Measurements from ENCODE around the gene SMPD1. TPM values are rescaled to one million over a fixed set of nuclear protein-coding genes. Genes with fewer than 3 reads are reported as not detected.
"Not testable (repeated sequence)": the region's sequence is repeated elsewhere in the genome, so short reads cannot be mapped to it uniquely, and the experiment has no call there.

Gene SMPD1
- total and polyA plus RNA-seq, 2 donors (not counting 1 experiment from before 2014, with no cell fraction given): 18.3 to 30.7 TPM

- ATAC-seq (ENCODE audit: low read depth) (no peak), DNase-seq (no peak)
- Mint-ChIP-seq H3K4me3 (peak overlapping the region; percentile 97), H3K27ac (peak overlapping the region; percentile 85), H3K27me3 (no peaks in the 10 kb centered on the region), H3K4me1 (peaks cover 32% of the 10 kb centered on the region), H3K9me3 (ENCODE audit: insufficient read depth) (no peaks in the 10 kb centered on the region)
- H3K27ac ChIP-seq (ENCODE audit: low read length in 2 of 2): peak overlapping the region in 1 of 2 donors; percentile 36
- intact Hi-C loops (cut with micrococcal nuclease): no loop called here
- H3K27me3 ChIP-seq (replicated peaks in 1 of 4; ENCODE audit: control extremely low read depth in 1 of 4, control insufficient read depth in 3 of 4, insufficient read depth in 4 of 4, low read length in 3 of 4): no peaks in the 10 kb centered on the region
- H3K4me3 ChIP-seq (ENCODE audit: control extremely low read depth in 1 of 5, extremely low read depth in 1 of 5, insufficient read depth in 1 of 5, low read depth in 2 of 5, low read length in 4 of 5): peak overlapping the region in 1 of 5 experiments; percentile 87
- peaks cover 18 to 32% of the 10 kb centered on the region in 2 donors for H3K4me1 ChIP-seq (ENCODE audit: control insufficient read depth in 2 of 2, insufficient read depth in 2 of 2, low read length in 2 of 2)
- WGBS (ENCODE audit: insufficient coverage): 98% methylated on average over 14 of the region's 18 CpGs
- POLR2A ChIA-PET: interaction anchor here (1.9 to 2.1 kb wide), 2 partner anchors 11 to 27 kb away, joined by 7 to 23 read pairs; partner anchors contain the start of gene APBB1
- peak overlapping the region; percentile 86 for H3K4me2 ChIP-seq (replicated peaks; ENCODE audit: low read depth, low read length, poor library complexity, severe bottlenecking)
- TF ChIP-seq EZH2 (IDR thresholded peaks at IDR 0.05; ENCODE audit: borderline replicate concordance, insufficient read depth, low read depth, low read length, poor library complexity, severe bottlenecking): no peak
- TF ChIP-seq CTCF (IDR thresholded peaks at IDR 0.05): no peak
- peaks cover 0 to 13% of the 10 kb centered on the region in 2 experiments for H3K36me3 ChIP-seq (replicated peaks in 1 of 2; ENCODE audit: control extremely low read depth in 1 of 2, control insufficient read depth in 1 of 2, extremely low read depth in 1 of 2, insufficient read depth in 2 of 2, low read length in 1 of 2)
- no peak overlapping the region for H3K9ac ChIP-seq (ENCODE audit: low read length)
- no peaks in the 10 kb centered on the region for H3K9me3 ChIP-seq (ENCODE audit: control extremely low read depth in 1 of 3, control insufficient read depth in 2 of 3, insufficient read depth in 1 of 3, low read length in 2 of 3)
- H4K20me1 ChIP-seq (ENCODE audit: control insufficient read depth, insufficient read depth, low read length, poor library complexity, severe bottlenecking): no peaks in the 10 kb centered on the region
- H2AFZ ChIP-seq (ENCODE audit: insufficient read depth, low read depth, low read length, poor library complexity, severe bottlenecking): no peak overlapping the region
- peaks cover 34% of the 10 kb centered on the region for H3K79me2 ChIP-seq (ENCODE audit: control insufficient read depth, insufficient read depth, low read length)
- CTCF ChIA-PET: interaction anchor here (1.0 to 5.6 kb wide), 3 partner anchors 13 to 46 kb away, joined by 3 to 65 read pairs (median 3); no protein-coding TSS in a partner anchor
Measured at GRCh38 chr11:6391537-6392134, 1.4 kb downstream of the SMPD1 start.

GRCh38 chr11:6392251-6392650, 2.0 kb downstream of the SMPD1 start:
- H3K27me3 Mint-ChIP-seq; H4K20me1 ChIP-seq (ENCODE audit: control insufficient read depth, insufficient read depth, low read length, poor library complexity, severe bottlenecking); H3K9ac ChIP-seq (ENCODE audit: low read length); H3K27me3 ChIP-seq (replicated peaks in 1 of 4; ENCODE audit: control extremely low read depth in 1 of 4, control insufficient read depth in 3 of 4, insufficient read depth in 4 of 4, low read length in 3 of 4); intact Hi-C loops (cut with micrococcal nuclease); H3K27ac ChIP-seq (ENCODE audit: low read length in 2 of 2); H3K27ac Mint-ChIP-seq; DNase-seq; POLR2A ChIA-PET; H3K9me3 Mint-ChIP-seq (ENCODE audit: insufficient read depth); H2AFZ ChIP-seq (ENCODE audit: insufficient read depth, low read depth, low read length, poor library complexity, severe bottlenecking); H3K4me2 ChIP-seq (replicated peaks; ENCODE audit: low read depth, low read length, poor library complexity, severe bottlenecking); H3K9me3 ChIP-seq (ENCODE audit: control extremely low read depth in 1 of 3, control insufficient read depth in 2 of 3, insufficient read depth in 1 of 3, low read length in 2 of 3); H3K4me3 ChIP-seq (ENCODE audit: control extremely low read depth in 1 of 5, extremely low read depth in 1 of 5, insufficient read depth in 1 of 5, low read depth in 2 of 5, low read length in 4 of 5); ATAC-seq (ENCODE audit: low read depth): not testable (repeated sequence)
- H3K79me2 ChIP-seq (ENCODE audit: control insufficient read depth, insufficient read depth, low read length): peaks cover 34% of the 10 kb centered on the region
- H3K4me1 Mint-ChIP-seq: peaks cover 32% of the 10 kb centered on the region
- H3K4me1 ChIP-seq (ENCODE audit: control insufficient read depth in 2 of 2, insufficient read depth in 2 of 2, low read length in 2 of 2): peaks cover 18 to 32% of the 10 kb centered on the region in 2 donors
- CTCF ChIA-PET: interaction anchor here (1.5 kb wide), 1 partner anchor 45 kb away, joined by 3 read pairs; no protein-coding TSS in a partner anchor
- no CpG with 5 or more reads among the region's 4 CpGs for WGBS (ENCODE audit: insufficient coverage)
- H3K36me3 ChIP-seq (replicated peaks in 1 of 2; ENCODE audit: control extremely low read depth in 1 of 2, control insufficient read depth in 1 of 2, extremely low read depth in 1 of 2, insufficient read depth in 2 of 2, low read length in 1 of 2): peaks cover 0 to 13% of the 10 kb centered on the region in 2 experiments
- peak overlapping the region; percentile 60 for H3K4me3 Mint-ChIP-seq

Data from B cell (primary cell).